GM18517 (cell line): Measurements from ENCODE around the gene MEI4.

ENCODE experiments used
- ATAC-seq: cut with Tn5 transposase; IDR thresholded peaks from one replicate; pipeline ENCODE4 v1.9.1; 2021; ENCODE audit warnings: mild to moderate bottlenecking, moderate library complexity; ENCODE audit not compliant: unreplicated experiment

Gene MEI4

GRCh38 chr6:77930952-77931351 is 278.1 kb downstream of the MEI4 start:
- ATAC-seq: no peak

GRCh38 chr6:77962070-77962469 is 309.2 kb downstream of the MEI4 start:
- no peak for ATAC-seq

GRCh38 chr6:77965449-77965848 is 312.6 kb downstream of the MEI4 start:
- no peak for ATAC-seq

- no peak for ATAC-seq
These were observed 319.5 kb downstream of the MEI4 start for GRCh38 chr6:77972334-77972733.
